Lower leg skin (tissue), 3 donors: ENCODE measurements around the gene SUSD4.

Source experiments
- POLR2A ChIP-seq, 2 donors: fragments of 450-650 bp; IDR thresholded peaks; one replicate each; pipeline ENCODE4 v1.6.1; 2016 to 2017; ENCODE audit warnings: antibody characterized with exemption in 2 of 2, mild to moderate bottlenecking in 1 of 2, moderate library complexity in 1 of 2
- TF ChIP-seq, protein P1 (sequence below), 3 donors: fragments of 450-650 bp; IDR thresholded peaks; one replicate each; pipeline ENCODE4 v1.5.1; 2016; ENCODE audit warnings: antibody characterized with exemption in 3 of 3, mild to moderate bottlenecking in 3 of 3, moderate library complexity in 2 of 3

DNA sequence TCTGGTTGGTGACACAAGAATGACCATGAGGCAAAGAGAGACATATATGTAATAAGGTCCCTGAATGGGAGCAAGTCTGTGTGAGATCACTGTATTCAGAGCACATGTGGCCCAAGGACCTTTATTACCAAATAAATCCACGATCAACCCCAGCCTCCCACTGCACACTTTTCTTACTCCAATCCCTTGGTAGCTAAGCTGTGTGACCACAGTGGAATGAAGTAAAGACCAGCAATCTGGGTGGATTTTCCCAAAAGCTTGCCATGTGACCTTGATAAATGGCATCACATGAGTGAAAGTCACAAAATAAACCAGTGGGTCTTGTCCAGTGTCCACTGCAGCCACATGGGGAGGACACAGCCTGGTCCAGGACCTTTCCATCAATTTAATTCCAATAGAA lies 184.2 kb downstream of the SUSD4 start:
- TF ChIP-seq, protein P1, sequence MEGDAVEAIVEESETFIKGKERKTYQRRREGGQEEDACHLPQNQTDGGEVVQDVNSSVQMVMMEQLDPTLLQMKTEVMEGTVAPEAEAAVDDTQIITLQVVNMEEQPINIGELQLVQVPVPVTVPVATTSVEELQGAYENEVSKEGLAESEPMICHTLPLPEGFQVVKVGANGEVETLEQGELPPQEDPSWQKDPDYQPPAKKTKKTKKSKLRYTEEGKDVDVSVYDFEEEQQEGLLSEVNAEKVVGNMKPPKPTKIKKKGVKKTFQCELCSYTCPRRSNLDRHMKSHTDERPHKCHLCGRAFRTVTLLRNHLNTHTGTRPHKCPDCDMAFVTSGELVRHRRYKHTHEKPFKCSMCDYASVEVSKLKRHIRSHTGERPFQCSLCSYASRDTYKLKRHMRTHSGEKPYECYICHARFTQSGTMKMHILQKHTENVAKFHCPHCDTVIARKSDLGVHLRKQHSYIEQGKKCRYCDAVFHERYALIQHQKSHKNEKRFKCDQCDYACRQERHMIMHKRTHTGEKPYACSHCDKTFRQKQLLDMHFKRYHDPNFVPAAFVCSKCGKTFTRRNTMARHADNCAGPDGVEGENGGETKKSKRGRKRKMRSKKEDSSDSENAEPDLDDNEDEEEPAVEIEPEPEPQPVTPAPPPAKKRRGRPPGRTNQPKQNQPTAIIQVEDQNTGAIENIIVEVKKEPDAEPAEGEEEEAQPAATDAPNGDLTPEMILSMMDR (IDR thresholded peaks at IDR 0.05) = no peak
- TF ChIP-seq POLR2A (IDR thresholded peaks at IDR 0.05) = no peak
